H9 (cell line): Measurements from ENCODE around the gene GALNT2. TPM values are rescaled to one million over a fixed set of nuclear protein-coding genes. Genes with fewer than 3 reads are reported as not detected.

Experiments used
- DNase-seq: peaks from one replicate; pipeline ENCODE4 v3.0.0-alpha.2; 2017
- H2AFZ ChIP-seq: one replicate; pipeline ENCODE4 v1.6.1; 2013; ENCODE audit warnings: mild to moderate bottlenecking, low read length, control low read depth, moderate library complexity
- H2AK5ac ChIP-seq: 2 replicates; pipeline ENCODE4 v1.6.1; 2013; ENCODE audit warnings: low read length, control low read depth, mixed read lengths; ENCODE audit not compliant: insufficient read length
- H2BK120ac ChIP-seq: one replicate; pipeline ENCODE4 v1.6.1; 2013; ENCODE audit warnings: low read depth, mild to moderate bottlenecking, low read length, control low read depth, inconsistent platforms; ENCODE audit not compliant: poor library complexity, severe bottlenecking
- H2BK12ac ChIP-seq: 2 replicates; pipeline ENCODE4 v1.6.1; 2013; ENCODE audit warnings: low read length, control low read depth, mixed read lengths, low read depth; ENCODE audit not compliant: insufficient read length
- H2BK15ac ChIP-seq: 2 replicates; pipeline ENCODE4 v1.6.1; 2013; ENCODE audit warnings: low read depth, low read length, control low read depth
- H2BK20ac ChIP-seq: one replicate; pipeline ENCODE4 v1.6.1; 2013; ENCODE audit warnings: low read depth, mild to moderate bottlenecking, low read length, control low read depth, inconsistent platforms; ENCODE audit not compliant: poor library complexity, severe bottlenecking
- H2BK5ac ChIP-seq: 2 replicates; pipeline ENCODE4 v1.6.1; 2013; ENCODE audit warnings: low read length, control low read depth, mixed read lengths; ENCODE audit not compliant: insufficient read length
- H3K14ac ChIP-seq: 2 replicates; pipeline ENCODE4 v1.6.1; 2013; ENCODE audit warnings: low read length, control low read depth; ENCODE audit not compliant: insufficient read depth
- H3K18ac ChIP-seq: 2 replicates; pipeline ENCODE4 v1.6.1; 2013; ENCODE audit warnings: low read depth, mild to moderate bottlenecking, mixed read lengths, low read length, control low read depth; ENCODE audit not compliant: insufficient read length
- H3K23ac ChIP-seq: 2 replicates; pipeline ENCODE4 v1.6.1; 2013; ENCODE audit warnings: low read length, control low read depth, mixed read lengths, low read depth; ENCODE audit not compliant: insufficient read length
- H3K23me2 ChIP-seq: 2 replicates; pipeline ENCODE4 v1.6.1; 2013; ENCODE audit warnings: low read depth, mild to moderate bottlenecking, mixed read lengths, low read length, control low read depth; ENCODE audit not compliant: insufficient read length, poor library complexity, severe bottlenecking
- H3K27ac ChIP-seq: 2 replicates; pipeline ENCODE4 v1.5.1; 2013; ENCODE audit warnings: low read length, control low read depth, mixed read lengths, low read depth; ENCODE audit not compliant: insufficient read length
- H3K27me3 ChIP-seq: 2 replicates; pipeline ENCODE4 v1.6.1; 2013; ENCODE audit warnings: low read length, control low read depth, inconsistent platforms; ENCODE audit not compliant: insufficient read depth
- H3K4ac ChIP-seq: 2 replicates; pipeline ENCODE4 v1.6.1; 2013; ENCODE audit warnings: low read depth, mild to moderate bottlenecking, control low read depth, inconsistent platforms, low read length, moderate library complexity
- H3K4me1 ChIP-seq: 2 replicates; pipeline ENCODE4 v1.6.1; 2013; ENCODE audit warnings: low read length, control low read depth, inconsistent platforms; ENCODE audit not compliant: insufficient read depth
- H3K4me2 ChIP-seq: 2 replicates; pipeline ENCODE4 v1.6.1; 2013; ENCODE audit warnings: low read length, control low read depth, mixed read lengths; ENCODE audit not compliant: insufficient read length, insufficient read depth
- H3K56ac ChIP-seq: 2 replicates; pipeline ENCODE4 v1.6.1; 2013; ENCODE audit warnings: low read depth, mild to moderate bottlenecking, mixed read lengths, low read length, control low read depth; ENCODE audit not compliant: insufficient read length
- H3K79me1 ChIP-seq: 2 replicates; pipeline ENCODE4 v1.6.1; 2013; ENCODE audit warnings: low read depth, mild to moderate bottlenecking, moderate library complexity, low read length, control low read depth, inconsistent platforms; ENCODE audit not compliant: insufficient read depth, poor library complexity, severe bottlenecking
- H3K79me2 ChIP-seq: 2 replicates; pipeline ENCODE4 v1.6.1; 2013; ENCODE audit warnings: low read length, control low read depth, inconsistent platforms; ENCODE audit not compliant: insufficient read depth
- H3K9ac ChIP-seq: 2 replicates; pipeline ENCODE4 v1.6.1; 2013; ENCODE audit warnings: low read length, control low read depth, mixed read lengths; ENCODE audit not compliant: insufficient read length; ENCODE audit errors: extremely low read depth
- H3K9me3 ChIP-seq: one replicate; pipeline ENCODE4 v1.6.1; 2013; ENCODE audit warnings: low read depth, low read length, inconsistent platforms; ENCODE audit not compliant: control insufficient read depth
- H3T11ph ChIP-seq: one replicate; pipeline ENCODE4 v1.6.1; 2013; ENCODE audit warnings: mild to moderate bottlenecking, low read length, control low read depth, inconsistent platforms
- H4K20me1 ChIP-seq: one replicate; pipeline ENCODE4 v1.6.1; 2013; ENCODE audit not compliant: control insufficient read depth, insufficient read length, insufficient read depth
- H4K5ac ChIP-seq: 2 replicates; pipeline ENCODE4 v1.6.1; 2013; ENCODE audit warnings: low read depth, mild to moderate bottlenecking, mixed read lengths, low read length, control low read depth; ENCODE audit not compliant: insufficient read length
- H4K8ac ChIP-seq: replicated peaks from 2 replicates; pipeline ENCODE4 v1.6.1; 2013; ENCODE audit warnings: low read length, control low read depth, mixed read lengths, low read depth; ENCODE audit not compliant: insufficient read length
- H4K91ac ChIP-seq: 2 replicates; pipeline ENCODE4 v1.6.1; 2013; ENCODE audit warnings: low read depth, mild to moderate bottlenecking, moderate library complexity, mixed read lengths, low read length, control low read depth; ENCODE audit not compliant: insufficient read length
- H3K27ac Mint-ChIP-seq, 3 experiments: 2 replicates in 2 of 3; 3 replicates in 1 of 3; pipeline ENCODE4 v1.8.0; 2020 to 2021; ENCODE audit warnings: mixed read lengths in 3 of 3, mild to moderate bottlenecking in 1 of 3, moderate library complexity in 1 of 3
- H3K27me3 Mint-ChIP-seq: 2 replicates; pipeline ENCODE4 v1.8.0; 2021; ENCODE audit warnings: low read depth, mild to moderate bottlenecking, moderate library complexity, mixed read lengths
- H3K36me3 Mint-ChIP-seq, 3 experiments: 2 replicates in 2 of 3; 3 replicates in 1 of 3; pipeline ENCODE4 v1.8.0; 2020 to 2021; ENCODE audit warnings: low read depth in 3 of 3, mixed read lengths in 3 of 3; ENCODE audit not compliant: insufficient read depth in 1 of 3
- H3K4me1 Mint-ChIP-seq, 2 experiments: 2 replicates each; pipeline ENCODE4 v1.8.0; 2020; ENCODE audit warnings: mixed read lengths in 2 of 2
- H3K4me3 Mint-ChIP-seq, 2 experiments: 2 replicates in 1 of 2; 3 replicates in 1 of 2; pipeline ENCODE4 v1.8.0; 2020 to 2021; ENCODE audit warnings: mild to moderate bottlenecking in 2 of 2, mixed read lengths in 2 of 2, moderate library complexity in 1 of 2
- H3K9me3 Mint-ChIP-seq, 2 experiments: 2 replicates in 1 of 2; 3 replicates in 1 of 2; pipeline ENCODE4 v1.8.0; 2020; ENCODE audit warnings: mild to moderate bottlenecking in 2 of 2, mixed read lengths in 2 of 2, moderate library complexity in 1 of 2
- WGBS: extraction: QIAGEN DNeasy Blood & Tissue Kit; methylation state at CpG from one replicate; pipeline ENCODE4 v1.1.7; 2013; ENCODE audit warnings: missing lambda C conversion rate, low lambda C conversion rate, mixed read lengths; ENCODE audit not compliant: insufficient read length; ENCODE audit errors: extremely low coverage; 5-methylcytosine and 5-hydroxymethylcytosine counted together
- total RNA-seq: library from RNA; stranded (reverse); gene quantifications from 2 replicates; pipeline ENCODE4 v1.2.1, GENCODE V29; 2021
- TF ChIP-seq, protein P1 (sequence below): fragments of 200-600 bp; sonication (generic); conservative IDR thresholded peaks from 3 replicates; pipeline ENCODE4 v1.8.0; 2021; ENCODE audit warnings: antibody characterized with exemption, mild to moderate bottlenecking

The GALNT2 gene
- total RNA-seq, 1 experiment from 2014 or later: 57.6 TPM

GRCh38 chr1:230259621-230260020, 192.6 kb downstream of the GALNT2 start:
- Mint-ChIP-seq H3K27me3 (no peaks in the 10 kb centered on the region), H3K27ac (no peak overlapping the region), H3K4me1 (peaks cover 3 to 5% of the 10 kb centered on the region in 2 experiments; a peak in 2 of 4 replicates), H3K4me3 (no peak overlapping the region), H3K9me3 (peaks cover 2 to 5% of the 10 kb centered on the region in 2 experiments; a peak in 2 of 5 replicates), H3K36me3 (peaks cover 46 to 57% (median 50%) of the 10 kb centered on the region in 3 experiments)
- no peak for DNase-seq
- Histone ChIP-seq H2BK15ac (no peak overlapping the region), H3K9me3 (no peaks in the 10 kb centered on the region), H3K4me2 (no peak overlapping the region), H3K14ac (no peak overlapping the region), H3K23me2 (no peaks in the 10 kb centered on the region), H2BK12ac (no peak overlapping the region), H3K27ac (no peak overlapping the region), H4K20me1 (no peaks in the 10 kb centered on the region), H3K9ac (no peak overlapping the region), H2AFZ (no peak overlapping the region), H3K18ac (no peak overlapping the region), H3K27me3 (no peaks in the 10 kb centered on the region), H3T11ph (no peak overlapping the region), H2BK5ac (no peak overlapping the region), H3K56ac (no peak overlapping the region), H3K4ac (no peak overlapping the region), H4K8ac (no peak overlapping the region), H3K79me2 (no peaks in the 10 kb centered on the region), H4K5ac (no peak overlapping the region), H3K79me1 (no peaks in the 10 kb centered on the region), H2AK5ac (no peak overlapping the region), H2BK120ac (no peak overlapping the region), H2BK20ac (no peak overlapping the region), H4K91ac (no peak overlapping the region), H3K23ac (no peak overlapping the region), H3K4me1 (no peaks in the 10 kb centered on the region)
- TF ChIP-seq, protein P1, sequence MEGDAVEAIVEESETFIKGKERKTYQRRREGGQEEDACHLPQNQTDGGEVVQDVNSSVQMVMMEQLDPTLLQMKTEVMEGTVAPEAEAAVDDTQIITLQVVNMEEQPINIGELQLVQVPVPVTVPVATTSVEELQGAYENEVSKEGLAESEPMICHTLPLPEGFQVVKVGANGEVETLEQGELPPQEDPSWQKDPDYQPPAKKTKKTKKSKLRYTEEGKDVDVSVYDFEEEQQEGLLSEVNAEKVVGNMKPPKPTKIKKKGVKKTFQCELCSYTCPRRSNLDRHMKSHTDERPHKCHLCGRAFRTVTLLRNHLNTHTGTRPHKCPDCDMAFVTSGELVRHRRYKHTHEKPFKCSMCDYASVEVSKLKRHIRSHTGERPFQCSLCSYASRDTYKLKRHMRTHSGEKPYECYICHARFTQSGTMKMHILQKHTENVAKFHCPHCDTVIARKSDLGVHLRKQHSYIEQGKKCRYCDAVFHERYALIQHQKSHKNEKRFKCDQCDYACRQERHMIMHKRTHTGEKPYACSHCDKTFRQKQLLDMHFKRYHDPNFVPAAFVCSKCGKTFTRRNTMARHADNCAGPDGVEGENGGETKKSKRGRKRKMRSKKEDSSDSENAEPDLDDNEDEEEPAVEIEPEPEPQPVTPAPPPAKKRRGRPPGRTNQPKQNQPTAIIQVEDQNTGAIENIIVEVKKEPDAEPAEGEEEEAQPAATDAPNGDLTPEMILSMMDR: no peak
- no CpG with 5 or more reads among the region's 3 CpGs for WGBS
